Measurements from ENCODE around the gene PHLPP1. TPM values are rescaled to one million over a fixed set of nuclear protein-coding genes. Genes with fewer than 3 reads are reported as not detected.

The PHLPP1 gene
- total RNA-seq, 4 donors from 2014 or later: 5.5 to 9.7 (median 8.0) TPM

DNA sequence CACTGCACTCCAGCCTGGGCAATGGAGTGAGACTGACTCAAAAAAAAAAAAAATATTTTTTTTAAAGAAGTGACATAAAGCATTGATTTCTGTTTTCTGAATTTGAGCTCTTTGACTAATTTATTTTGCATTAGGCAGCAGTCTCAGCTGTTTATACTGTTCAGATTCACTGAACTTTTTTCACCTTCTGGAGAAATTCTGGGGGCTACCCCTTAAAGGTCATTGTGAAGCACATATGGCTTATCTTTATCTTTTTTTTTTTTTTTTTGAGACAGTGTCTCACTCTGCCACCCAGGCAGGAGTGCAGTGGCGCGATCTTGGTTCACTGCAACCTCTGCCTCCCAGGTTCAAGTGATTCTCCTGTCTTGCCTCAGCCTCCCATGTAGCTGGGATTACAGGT is 12.9 kb downstream of the PHLPP1 start:
- DNase-seq: no peak
- H3K4me3 ChIP-seq: no peak overlapping the region
- H3K36me3 ChIP-seq: no peaks in the 10 kb centered on the region
- no peak overlapping the region for H3K27ac ChIP-seq
- intact Hi-C loops (cut with DNase I; ENCODE audit: low total_unique reads) (no loop called here), in situ Hi-C loops (cut with MboI; ENCODE audit: low sequenced_read_pairs in 4 of 4) (no loop called here)
- peaks cover 0 to 13% of the 10 kb centered on the region in 2 donors for H3K4me1 ChIP-seq
- no peaks in the 10 kb centered on the region for H3K27me3 ChIP-seq
- no peaks in the 10 kb centered on the region for H3K9me3 ChIP-seq
- TF ChIP-seq POLR2A (IDR thresholded peaks at IDR 0.05): no peak
- TF ChIP-seq, protein P1, sequence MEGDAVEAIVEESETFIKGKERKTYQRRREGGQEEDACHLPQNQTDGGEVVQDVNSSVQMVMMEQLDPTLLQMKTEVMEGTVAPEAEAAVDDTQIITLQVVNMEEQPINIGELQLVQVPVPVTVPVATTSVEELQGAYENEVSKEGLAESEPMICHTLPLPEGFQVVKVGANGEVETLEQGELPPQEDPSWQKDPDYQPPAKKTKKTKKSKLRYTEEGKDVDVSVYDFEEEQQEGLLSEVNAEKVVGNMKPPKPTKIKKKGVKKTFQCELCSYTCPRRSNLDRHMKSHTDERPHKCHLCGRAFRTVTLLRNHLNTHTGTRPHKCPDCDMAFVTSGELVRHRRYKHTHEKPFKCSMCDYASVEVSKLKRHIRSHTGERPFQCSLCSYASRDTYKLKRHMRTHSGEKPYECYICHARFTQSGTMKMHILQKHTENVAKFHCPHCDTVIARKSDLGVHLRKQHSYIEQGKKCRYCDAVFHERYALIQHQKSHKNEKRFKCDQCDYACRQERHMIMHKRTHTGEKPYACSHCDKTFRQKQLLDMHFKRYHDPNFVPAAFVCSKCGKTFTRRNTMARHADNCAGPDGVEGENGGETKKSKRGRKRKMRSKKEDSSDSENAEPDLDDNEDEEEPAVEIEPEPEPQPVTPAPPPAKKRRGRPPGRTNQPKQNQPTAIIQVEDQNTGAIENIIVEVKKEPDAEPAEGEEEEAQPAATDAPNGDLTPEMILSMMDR (IDR thresholded peaks at IDR 0.05 in 4 of 5, conservative IDR thresholded peaks at IDR 0.05 in 1 of 5): no peak
- ATAC-seq: no peak

DNA sequence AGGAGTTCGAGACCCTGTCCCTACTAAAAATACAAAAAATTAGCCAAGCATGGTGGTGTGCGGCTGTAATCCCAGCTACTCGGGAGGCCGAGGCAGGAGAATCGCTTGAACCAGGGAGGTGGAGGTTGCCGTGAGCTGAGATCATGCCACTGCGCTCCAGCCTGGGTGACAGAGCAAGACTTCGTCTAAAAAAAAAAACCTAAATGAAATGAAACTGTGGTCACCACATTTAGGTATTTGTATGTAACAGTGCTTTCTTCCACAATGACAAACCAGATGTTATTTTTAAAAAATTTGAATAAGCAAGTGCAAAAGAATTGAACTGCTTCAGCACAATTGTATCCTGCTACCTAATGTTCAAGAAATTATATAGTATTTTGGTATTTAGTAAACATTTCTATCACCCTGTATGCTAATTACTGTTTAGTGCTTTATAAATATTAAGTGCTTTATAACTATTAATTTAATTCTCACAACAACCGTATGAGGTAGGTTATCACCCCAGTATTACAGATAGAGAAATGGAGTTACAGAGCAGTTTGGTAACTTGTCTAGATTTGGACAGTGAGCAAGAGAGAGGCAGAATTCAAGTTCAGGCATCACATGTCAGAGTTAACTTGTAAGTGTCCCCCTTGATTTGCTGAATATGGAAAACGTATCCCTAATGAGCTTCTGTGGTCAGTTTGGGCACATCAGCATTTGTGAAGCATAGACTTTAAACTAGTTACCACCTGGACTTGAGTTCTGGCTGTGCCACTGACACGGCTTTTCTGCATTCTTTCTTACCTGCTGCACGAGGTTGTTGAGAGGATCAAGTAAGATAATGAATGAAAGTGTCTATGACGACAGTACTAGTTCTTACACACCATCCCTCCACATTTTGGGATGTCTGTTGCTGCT is 14.4 kb downstream of the PHLPP1 start:
- in situ Hi-C loops (cut with MboI; ENCODE audit: low sequenced_read_pairs in 4 of 4): no loop called here
- intact Hi-C loops (cut with DNase I; ENCODE audit: low total_unique reads): no loop called here
- Histone ChIP-seq H3K27me3 (no peaks in the 10 kb centered on the region), H3K36me3 (no peaks in the 10 kb centered on the region), H3K9me3 (no peaks in the 10 kb centered on the region), H3K4me1 (peaks cover 0 to 4% of the 10 kb centered on the region in 2 donors), H3K4me3 (no peak overlapping the region), H3K27ac (no peak overlapping the region)
- TF ChIP-seq, protein P1 (IDR thresholded peaks at IDR 0.05 in 4 of 5, conservative IDR thresholded peaks at IDR 0.05 in 1 of 5): no peak
- no peak for TF ChIP-seq POLR2A (IDR thresholded peaks at IDR 0.05)
- ATAC-seq (no peak), DNase-seq (no peak)

DNA sequence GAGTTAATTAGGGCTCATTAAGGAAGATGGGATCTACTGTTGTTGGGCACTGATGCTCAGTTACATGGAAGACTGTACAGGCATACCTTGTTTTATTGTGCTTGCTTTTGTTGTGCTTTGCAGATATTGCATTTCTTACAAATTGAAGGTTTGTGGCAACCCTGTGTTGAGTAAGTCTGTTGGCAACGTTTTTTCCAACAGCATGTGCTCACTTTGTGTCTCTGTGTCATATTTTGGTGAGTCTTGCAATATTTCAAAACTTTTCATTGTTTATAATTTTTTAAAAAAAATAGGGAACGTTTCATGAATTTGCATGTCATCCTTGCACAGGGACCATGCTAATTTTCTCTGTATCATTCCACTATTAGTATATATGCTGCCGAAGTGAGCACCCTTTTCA is 15.6 kb downstream of the PHLPP1 start:
- ATAC-seq (no peak), DNase-seq (no peak)
- Histone ChIP-seq H3K27me3 (no peaks in the 10 kb centered on the region), H3K36me3 (no peaks in the 10 kb centered on the region), H3K9me3 (no peaks in the 10 kb centered on the region), H3K4me1 (peaks cover 0 to 4% of the 10 kb centered on the region in 2 donors), H3K27ac (no peak overlapping the region), H3K4me3 (no peak overlapping the region)
- intact Hi-C loops (cut with DNase I; ENCODE audit: low total_unique reads) (no loop called here), in situ Hi-C loops (cut with MboI; ENCODE audit: low sequenced_read_pairs in 4 of 4) (no loop called here)
- no peak for TF ChIP-seq POLR2A (IDR thresholded peaks at IDR 0.05)
- TF ChIP-seq, protein P1 (IDR thresholded peaks at IDR 0.05 in 4 of 5, conservative IDR thresholded peaks at IDR 0.05 in 1 of 5): no peak

DNA sequence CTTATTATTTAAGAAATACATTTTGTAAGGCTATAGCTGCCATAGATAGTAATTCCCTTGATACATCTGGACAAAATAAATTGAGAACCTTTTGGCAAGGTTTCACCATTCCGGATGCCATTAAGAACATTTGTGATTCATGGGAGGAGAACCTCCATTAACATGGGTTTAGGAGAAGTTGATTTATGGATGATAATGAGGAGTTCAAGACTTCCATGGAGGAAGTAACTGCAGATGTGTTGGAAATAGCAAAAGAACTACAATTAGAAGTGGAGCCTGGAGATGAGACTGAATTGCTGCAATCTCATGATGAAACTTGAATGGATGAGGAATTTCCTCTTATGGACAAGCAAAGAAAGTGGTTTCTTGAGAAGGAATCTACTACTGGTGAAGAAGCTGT is 17.3 kb downstream of the PHLPP1 start:
- Histone ChIP-seq H3K27ac (no peak overlapping the region), H3K27me3 (no peaks in the 10 kb centered on the region), H3K36me3 (no peaks in the 10 kb centered on the region), H3K4me1 (peaks cover 0 to 4% of the 10 kb centered on the region in 2 donors), H3K4me3 (no peak overlapping the region), H3K9me3 (no peaks in the 10 kb centered on the region)
- intact Hi-C loops (cut with DNase I; ENCODE audit: low total_unique reads) (no loop called here), in situ Hi-C loops (cut with MboI; ENCODE audit: low sequenced_read_pairs in 4 of 4) (no loop called here)
- TF ChIP-seq POLR2A (IDR thresholded peaks at IDR 0.05): no peak
- TF ChIP-seq, protein P1 (IDR thresholded peaks at IDR 0.05 in 4 of 5, conservative IDR thresholded peaks at IDR 0.05 in 1 of 5): no peak
- no peak for DNase-seq
- no peak for ATAC-seq

All from gastrocnemius medialis (tissue), 4 donors.